Fibroblast of pulmonary artery (primary cell): ENCODE data around the gene DCXR.
A peak's percentile ranks its signal among the peaks of the same experiment; 100 is the strongest.

ENCODE experiments used
- DNase-seq: peaks from one replicate; pipeline ENCODE4 v3.0.0-alpha.2; 2010; ENCODE audit warnings: low read depth
- H3K4me3 ChIP-seq: replicated peaks from 2 replicates; pipeline ENCODE4 v1.5.1; 2011; ENCODE audit warnings: low read depth, mild to moderate bottlenecking, control low read depth, low read length, moderate library complexity
- CTCF ChIP-seq: IDR thresholded peaks from 2 replicates; pipeline ENCODE4 v1.5.1; 2011; ENCODE audit warnings: mild to moderate bottlenecking, control low read depth, low read length, inconsistent platforms; ENCODE audit errors: missing control alignments

The DCXR gene

DNA sequence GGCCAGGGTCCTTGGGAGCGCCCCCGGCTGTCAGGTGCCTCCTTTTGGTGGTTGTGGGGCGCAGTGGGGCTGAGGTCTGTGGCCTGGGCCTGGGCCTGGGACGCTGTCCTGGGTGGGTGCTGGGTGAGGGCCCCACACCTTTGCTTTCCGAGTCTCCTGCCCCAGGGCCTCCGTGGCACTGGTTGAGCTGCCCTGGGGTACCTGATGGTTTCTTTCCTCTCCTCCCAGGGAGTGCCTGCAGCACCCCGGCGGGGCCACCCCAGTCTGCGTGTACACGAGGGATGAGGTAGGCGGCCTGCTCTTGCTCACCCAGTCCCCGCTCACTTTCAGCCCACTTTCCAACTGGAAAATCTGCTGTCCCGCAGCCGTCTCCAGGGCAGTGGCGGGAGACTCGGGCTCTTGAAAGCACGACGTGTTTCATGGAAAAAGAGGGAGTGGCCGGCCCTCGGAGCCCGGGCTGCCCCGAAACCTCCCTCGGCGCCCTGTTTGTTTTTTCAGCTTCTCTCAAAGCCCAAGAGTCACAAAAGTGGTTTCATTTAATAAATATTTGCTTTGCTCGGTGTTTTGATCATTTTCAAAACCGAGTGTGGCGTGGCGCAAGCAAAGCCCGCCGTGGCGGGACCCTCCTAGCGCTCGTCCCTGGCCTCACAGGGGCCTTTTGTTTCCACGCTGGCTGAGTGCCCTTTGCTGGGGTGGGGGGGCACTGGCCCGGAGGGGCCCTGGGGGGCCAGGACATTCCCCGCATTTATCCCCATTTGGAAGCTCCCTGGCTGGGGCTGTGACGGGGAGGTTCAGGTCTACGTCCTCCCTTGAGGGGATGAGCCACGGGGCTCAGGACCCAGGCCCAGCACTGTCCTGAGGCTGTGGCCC, 42.7 kb downstream of the DCXR start:
- DNase-seq: no peak
- H3K4me3 ChIP-seq: no peak overlapping the region
- TF ChIP-seq CTCF: no peak

DNA sequence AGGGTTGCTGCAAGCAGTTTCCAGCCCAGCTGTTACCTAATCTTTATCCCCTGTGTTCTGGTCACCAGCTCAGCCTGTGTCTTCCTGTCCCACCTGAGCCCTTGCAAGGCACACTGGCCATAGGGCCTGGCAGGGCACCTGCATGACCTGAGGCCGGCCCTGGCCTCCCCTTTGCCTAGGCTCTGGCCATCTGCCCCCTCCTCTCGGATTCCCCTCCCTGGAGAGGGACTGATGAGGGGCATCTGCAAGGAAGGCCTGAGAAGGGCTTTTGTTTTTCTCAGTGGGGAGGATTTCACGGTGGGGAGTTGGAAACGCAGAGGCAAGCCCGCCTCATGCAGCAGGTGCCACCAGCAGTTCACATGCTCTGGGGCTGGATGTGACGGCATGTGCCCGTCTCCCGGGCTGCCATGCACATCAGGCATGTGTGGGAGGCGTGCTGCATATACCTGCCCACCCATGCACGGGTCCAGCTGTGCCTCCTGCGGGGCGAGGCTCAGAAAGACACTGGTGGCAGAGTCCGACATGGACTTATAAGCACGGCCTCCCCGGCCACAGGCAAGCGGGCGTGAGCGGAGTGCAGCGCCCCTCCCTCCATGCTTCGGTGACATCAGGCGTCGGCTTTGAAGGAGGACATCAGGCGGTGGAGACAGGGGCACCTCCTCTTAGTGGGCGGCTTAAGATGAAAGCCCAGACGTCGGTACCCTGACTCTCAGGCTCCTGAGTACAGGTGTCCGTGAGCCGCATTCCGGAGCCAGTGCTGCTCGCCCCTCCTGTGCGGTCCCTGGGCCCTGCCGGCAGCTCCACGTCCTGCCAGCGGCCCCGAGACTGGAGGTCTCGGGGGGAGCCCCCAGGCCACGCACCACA, 43.5 kb downstream of the DCXR start:
- no peak for TF ChIP-seq CTCF
- no peak for DNase-seq
- H3K4me3 ChIP-seq: no peak overlapping the region

DNA sequence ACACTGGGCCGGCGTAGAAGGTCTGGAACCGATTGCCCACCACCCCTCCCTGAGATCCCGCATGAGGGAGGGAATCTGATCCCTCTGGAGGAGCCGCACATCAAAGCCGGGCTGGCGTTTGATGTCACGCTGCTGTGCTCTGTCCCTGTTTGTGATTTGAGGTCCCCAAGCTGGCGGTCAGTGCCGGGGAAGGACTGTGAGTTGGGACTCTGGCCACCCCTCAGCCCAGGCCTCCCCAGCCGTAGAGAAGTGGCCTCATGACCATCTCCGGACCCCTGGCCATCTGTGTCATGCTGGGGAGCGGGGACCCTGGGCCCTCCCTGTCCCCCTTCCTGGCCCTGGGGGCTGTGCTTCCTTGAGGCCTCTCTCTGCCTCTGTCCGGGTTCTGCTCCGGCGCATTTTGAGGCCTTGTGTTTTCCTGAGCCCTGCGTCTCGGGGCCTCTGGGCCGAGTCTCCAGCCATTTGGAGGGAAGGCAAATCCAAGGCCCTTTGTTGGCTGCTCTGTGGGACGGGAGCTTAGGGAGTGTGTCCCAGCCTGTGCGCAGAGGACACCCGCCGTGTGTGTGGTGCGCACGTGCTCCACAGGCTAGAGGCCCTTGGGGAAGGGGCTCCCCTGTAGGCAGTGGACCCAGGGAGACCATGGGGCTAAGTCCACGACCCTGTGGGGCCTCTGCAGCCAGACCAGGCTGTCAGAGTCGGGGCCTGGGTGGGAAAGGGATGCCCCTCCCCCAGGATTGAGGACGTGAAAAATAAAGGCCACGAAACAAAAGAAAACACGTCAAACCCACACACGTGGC, 45.0 kb downstream of the DCXR start:
- TF ChIP-seq CTCF: no peak
- H3K4me3 ChIP-seq: no peak overlapping the region
- no peak for DNase-seq

GRCh38 chr17:81991684-81992305, 45.7 kb downstream of the DCXR start:
- DNase-seq: peak; percentile 47
- no peak overlapping the region for H3K4me3 ChIP-seq
- no peak for TF ChIP-seq CTCF

DNA sequence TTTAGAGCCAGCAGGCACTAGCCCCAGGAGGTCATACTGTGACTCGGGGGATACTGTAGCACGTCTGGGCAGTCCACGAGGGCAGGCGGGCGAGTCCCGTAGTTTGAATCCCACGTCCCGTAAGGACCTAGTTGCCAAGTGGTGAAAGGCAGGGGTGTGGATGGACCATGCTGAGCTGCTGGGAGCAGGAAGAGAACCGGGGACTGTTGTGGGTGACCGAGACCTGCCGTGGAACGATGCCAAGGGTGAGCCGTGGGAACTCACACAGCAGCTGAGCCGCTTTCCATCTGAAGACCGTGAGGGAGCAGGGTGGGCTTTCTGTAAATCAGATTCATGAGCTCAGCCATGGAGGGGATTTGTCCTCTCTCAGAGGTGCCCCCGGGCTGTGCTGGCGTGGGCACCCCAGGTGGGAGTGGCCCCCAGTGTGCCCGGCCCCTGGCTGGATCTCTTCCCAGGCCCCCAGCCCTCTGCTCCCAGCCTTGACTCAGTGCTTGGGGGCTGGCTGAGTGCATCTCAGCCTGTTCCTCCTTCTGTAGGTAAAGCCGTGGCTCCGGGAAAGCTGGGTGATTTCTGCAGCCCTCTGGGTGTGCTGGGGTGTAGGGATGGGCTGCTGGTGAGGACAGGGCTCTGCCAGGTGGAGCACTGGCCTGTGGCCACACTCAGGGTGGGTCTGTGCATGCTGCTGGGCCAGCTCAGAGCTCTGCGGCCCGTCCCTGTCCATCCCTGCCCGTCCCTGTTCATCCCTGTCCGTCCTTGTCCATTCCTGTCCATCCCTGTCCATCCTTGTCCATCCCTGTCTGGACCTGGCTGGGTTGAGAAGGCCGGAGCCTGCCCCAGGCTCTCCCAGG, 46.4 kb downstream of the DCXR start:
- no peak overlapping the region for H3K4me3 ChIP-seq
- no peak for TF ChIP-seq CTCF
- DNase-seq: no peak
